GM12878 (cell line): Measurements from ENCODE around the gene HRH3. TPM values are rescaled to one million over a fixed set of nuclear protein-coding genes. Genes with fewer than 3 reads are reported as not detected.

Experiments
- ATAC-seq: fragments of 200-7000 bp; cut with Tn5 transposase; 3 replicates; pipeline ENCODE4 v1.9.1; 2020; ENCODE audit warnings: mild to moderate bottlenecking, moderate library complexity
- BruUV-seq: library from RNA; stranded (reverse); fragments of 400-500 nt; replicated peaks from 2 replicates; lab custom pipeline; 2021; lab: Mats Ljungman, UMichigan
- CTCF ChIA-PET: fragments of 300-600 bp; sonication (Branson Sonifier 250); formaldehyde crosslinking; extraction: SDS; loops from one replicate; lab custom pipeline; 2021; ENCODE audit warnings: inconsistent platforms; lab: Yijun Ruan, JAX
- POLR2A ChIA-PET: fragments of 350-600 bp; formaldehyde crosslinking; extraction: SDS; loops from one replicate; lab custom pipeline; 2021; ENCODE audit warnings: inconsistent platforms; lab: Charles Lee
- RAD21 ChIA-PET: fragments of 300-600 bp; sonication (Branson Sonifier 250); formaldehyde crosslinking; loops from one replicate; lab custom pipeline; 2023; ENCODE audit warnings: antibody characterized with exemption; ENCODE audit not compliant: unreplicated experiment; lab: Charles Lee
- SMC1A ChIA-PET: fragments of 300-600 bp; sonication (Branson Sonifier 250); formaldehyde crosslinking; loops from one replicate; lab custom pipeline; 2023; ENCODE audit not compliant: unreplicated experiment, uncharacterized antibody; lab: Charles Lee
- DNase-seq: peaks from one replicate; pipeline ENCODE4 v3.0.0-alpha.2; 2011; ENCODE audit warnings: low read depth, low spot score
- FAIRE-seq: peaks from 3 replicates; lab custom pipeline; 2011; peaks lifted over from hg19 to GRCh38; lab: Jason Lieb, UNC
- H2AFZ ChIP-seq: 2 replicates; pipeline ENCODE4 v1.6.0; 2011; ENCODE audit warnings: low read depth, low read length, control low read depth; ENCODE audit not compliant: control insufficient read depth
- H3K27ac ChIP-seq: 2 replicates; pipeline ENCODE4 v1.5.1; 2011; ENCODE audit warnings: control low read depth; ENCODE audit not compliant: control insufficient read depth, insufficient read depth
- H3K27me3 ChIP-seq, 2 experiments: replicated peaks in 1 of 2; 2 replicates each; pipeline versions ENCODE4 v1.6.0 to v1.6.1; 2011; ENCODE audit warnings: low read length in 1 of 2; ENCODE audit not compliant: control insufficient read depth in 2 of 2, insufficient read depth in 2 of 2
- H3K36me3 ChIP-seq, 2 experiments: 2 replicates each; pipeline ENCODE4 v1.5.1; 2011; ENCODE audit warnings: low read length in 1 of 2; ENCODE audit not compliant: control insufficient read depth in 2 of 2, insufficient read depth in 2 of 2
- H3K4me1 ChIP-seq: 2 replicates; pipeline ENCODE4 v1.6.1; 2011; ENCODE audit warnings: mild to moderate bottlenecking, low read length, moderate library complexity, mixed read lengths; ENCODE audit not compliant: control insufficient read depth, insufficient read depth
- H3K4me2 ChIP-seq: 2 replicates; pipeline ENCODE4 v1.6.0; 2011; ENCODE audit warnings: control low read depth; ENCODE audit not compliant: control insufficient read depth, insufficient read depth
- H3K4me3 ChIP-seq: fragments of 200-600 bp; sonication (generic); 2 replicates; pipeline ENCODE4 v1.5.1; 2016
- H3K79me2 ChIP-seq: 2 replicates; pipeline ENCODE4 v1.6.0; 2011; ENCODE audit warnings: low read length; ENCODE audit not compliant: control insufficient read depth, insufficient read depth
- H3K9ac ChIP-seq: 2 replicates; pipeline ENCODE4 v1.8.0; 2011; ENCODE audit warnings: low read length, control low read depth, mixed read lengths; ENCODE audit not compliant: control insufficient read depth, insufficient read depth
- H3K9me3 ChIP-seq: replicated peaks from 3 replicates; pipeline ENCODE4 v1.5.1; 2011; ENCODE audit warnings: mild to moderate bottlenecking, low read length; ENCODE audit not compliant: control insufficient read depth, insufficient read depth
- H4K20me1 ChIP-seq: 2 replicates; pipeline ENCODE4 v1.6.0; 2011; ENCODE audit not compliant: control insufficient read depth, insufficient read depth
- ASH2L ChIP-seq: fragments of 300-600, 200-600 bp; sonication (generic); IDR thresholded peaks from 2 replicates; pipeline ENCODE4 v1.6.1; 2017; ENCODE audit warnings: low read depth, mild to moderate bottlenecking, borderline replicate concordance
- BACH1 ChIP-seq: fragments of 450-650 bp; IDR thresholded peaks from 2 replicates; pipeline ENCODE4 v1.6.1; 2017; ENCODE audit warnings: mild to moderate bottlenecking, borderline replicate concordance
- CHD4 ChIP-seq: fragments of 200-600 bp; sonication (generic); IDR thresholded peaks from 2 replicates; pipeline ENCODE4 v1.6.1; 2016; ENCODE audit warnings: mild to moderate bottlenecking
- JUND ChIP-seq: IDR thresholded peaks from 2 replicates; pipeline ENCODE4 v1.6.1; 2012; ENCODE audit warnings: low read depth, mild to moderate bottlenecking, low read length, improper control_type of control experiment, moderate library complexity
- SMAD1 ChIP-seq: fragments of 450-650 bp; IDR thresholded peaks from 2 replicates; pipeline ENCODE4 v1.6.1; 2018; ENCODE audit warnings: mild to moderate bottlenecking, low read depth; ENCODE audit not compliant: partially characterized antibody
- STAT3 ChIP-seq: IDR thresholded peaks from 2 replicates; pipeline ENCODE4 v1.6.1; 2011; ENCODE audit warnings: low read depth, low read length, improper control_type of control experiment
- TCF3 ChIP-seq: IDR thresholded peaks from 2 replicates; pipeline ENCODE4 v1.6.1; 2012; ENCODE audit warnings: low read depth, mild to moderate bottlenecking, low read length, borderline replicate concordance; ENCODE audit not compliant: insufficient read depth
- WRNIP1 ChIP-seq: IDR thresholded peaks from 2 replicates; pipeline ENCODE4 v1.6.1; 2011; ENCODE audit warnings: low read depth, low read length, improper control_type of control experiment, borderline replicate concordance
- WGBS: methylation state at CpG from one replicate; pipeline ENCODE4 v1.1.6; 2016; ENCODE audit warnings: low lambda C conversion rate; ENCODE audit not compliant: insufficient replicate concordance, insufficient coverage; ENCODE audit errors: missing lambda C conversion rate; 5-methylcytosine and 5-hydroxymethylcytosine counted together
- in situ Hi-C: fragments of 300-500 bp; cut with MboI; formaldehyde crosslinking; loops from 9 replicates; pipeline ENCODE4 v1.14.3; 2018; ENCODE audit warnings: mixed read lengths
- intact Hi-C: fragments of 100-400 bp; cut with micrococcal nuclease; formaldehyde crosslinking; loops from one replicate; pipeline ENCODE4 v1.14.2; 2022; ENCODE audit not compliant: unreplicated experiment
- polyA plus RNA-seq, 11 experiments: library from polyadenylated mRNA; depleted of rRNA in 4 of 11; unstranded in 6 of 11; stranded (reverse) in 5 of 11; fragments of >200 nt; fragmentation: Nextera tagmentation in 4 of 11; fragmentation: Illumina TruSeq in 1 of 11; extraction: Ambion mirVana in 4 of 11; extraction: Trizol in 1 of 11; gene quantifications; 1 replicate in 1 of 11; 2 replicates in 10 of 11; pipeline versions ENCODE4 v1.2.1 to v1.2.3, GENCODE V29; 2011 to 2016; ENCODE audit warnings: inconsistent platforms in 2 of 11, missing spikeins in 2 of 11, low read depth in 1 of 11
- total RNA-seq, 4 experiments: library from RNA; depleted of rRNA in 3 of 4; stranded (reverse); fragments of >200 nt in 3 of 4; fragmentation: Illumina TruSeq in 1 of 4; extraction: Trizol in 1 of 4; gene quantifications; 2 replicates each; pipeline versions ENCODE4 v1.2.1 to v1.2.3, GENCODE V29; 2013 to 2021
- TF ChIP-seq, protein P1 (sequence below): IDR thresholded peaks from 2 replicates; pipeline ENCODE4 v1.6.1; 2012; ENCODE audit warnings: improper control_type of control experiment, low read depth, low read length; ENCODE audit not compliant: insufficient replicate concordance
- TF ChIP-seq, protein P2 (sequence below): IDR thresholded peaks from 2 replicates; pipeline ENCODE4 v1.6.1; 2011; ENCODE audit warnings: mild to moderate bottlenecking, low read depth, low read length, moderate library complexity; ENCODE audit not compliant: insufficient replicate concordance

The HRH3 gene
- total and polyA plus RNA-seq, 10 of the 15 experiments (the other 5 are each of a cell fraction or from before 2014, with no cell fraction given): not detected

DNA sequence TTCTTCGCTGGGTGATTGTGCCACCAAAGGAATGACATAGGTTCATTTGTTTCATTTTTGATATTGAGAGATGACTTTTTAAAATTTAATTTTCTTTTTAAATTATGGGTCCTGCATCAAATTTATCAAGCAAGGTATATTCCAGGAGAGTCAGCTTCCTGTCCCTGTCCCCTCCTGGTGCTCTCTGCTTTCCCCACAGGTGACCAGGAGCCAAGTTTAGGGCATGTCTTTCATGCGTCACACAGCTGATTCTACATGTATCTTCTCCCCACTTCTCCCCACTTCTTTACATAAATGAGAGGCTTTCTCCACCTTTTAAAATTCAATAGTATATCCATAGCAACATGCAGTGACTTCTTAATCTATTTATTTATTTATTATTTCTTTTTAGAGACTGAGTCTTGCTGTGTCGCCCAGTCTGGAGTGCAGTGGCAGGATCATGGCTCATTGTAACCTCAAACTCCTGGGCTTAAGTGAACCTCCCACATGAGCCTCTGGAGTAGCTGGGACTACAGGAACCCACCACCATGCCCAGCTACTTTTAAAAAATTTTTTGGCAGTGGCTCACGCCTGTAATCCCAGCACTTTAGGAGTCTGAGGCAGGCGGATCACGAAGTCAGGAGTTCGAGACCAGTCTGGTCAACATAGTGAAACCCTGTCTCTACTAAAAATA lies 48.3 kb upstream of the HRH3 start:
- no peaks in the 10 kb centered on the region for H3K27me3 ChIP-seq
- DNase-seq (no peak), ATAC-seq (no peak), FAIRE-seq (no peak)
- RAD21 ChIA-PET: no interaction called here
- H3K9ac ChIP-seq: no peak overlapping the region
- CTCF ChIA-PET: no interaction called here
- SMC1A ChIA-PET: no interaction called here
- POLR2A ChIA-PET: no interaction called here
- peaks cover 14% of the 10 kb centered on the region in 2 experiments for H3K36me3 ChIP-seq
- H3K9me3 ChIP-seq: no peaks in the 10 kb centered on the region; the same call in 2 of the 3 replicates
- 83% methylated on average over 7 of the region's 7 CpGs for WGBS
- H3K4me3 ChIP-seq: no peak overlapping the region
- no peak overlapping the region for H3K27ac ChIP-seq
- no peaks in the 10 kb centered on the region for H4K20me1 ChIP-seq
- TF ChIP-seq STAT3 (no peak), BACH1 (no peak), ASH2L (no peak), TCF3 (no peak), SMAD1 (no peak), JUND (no peak), WRNIP1 (no peak), CHD4 (no peak)
- TF ChIP-seq, protein P1, sequence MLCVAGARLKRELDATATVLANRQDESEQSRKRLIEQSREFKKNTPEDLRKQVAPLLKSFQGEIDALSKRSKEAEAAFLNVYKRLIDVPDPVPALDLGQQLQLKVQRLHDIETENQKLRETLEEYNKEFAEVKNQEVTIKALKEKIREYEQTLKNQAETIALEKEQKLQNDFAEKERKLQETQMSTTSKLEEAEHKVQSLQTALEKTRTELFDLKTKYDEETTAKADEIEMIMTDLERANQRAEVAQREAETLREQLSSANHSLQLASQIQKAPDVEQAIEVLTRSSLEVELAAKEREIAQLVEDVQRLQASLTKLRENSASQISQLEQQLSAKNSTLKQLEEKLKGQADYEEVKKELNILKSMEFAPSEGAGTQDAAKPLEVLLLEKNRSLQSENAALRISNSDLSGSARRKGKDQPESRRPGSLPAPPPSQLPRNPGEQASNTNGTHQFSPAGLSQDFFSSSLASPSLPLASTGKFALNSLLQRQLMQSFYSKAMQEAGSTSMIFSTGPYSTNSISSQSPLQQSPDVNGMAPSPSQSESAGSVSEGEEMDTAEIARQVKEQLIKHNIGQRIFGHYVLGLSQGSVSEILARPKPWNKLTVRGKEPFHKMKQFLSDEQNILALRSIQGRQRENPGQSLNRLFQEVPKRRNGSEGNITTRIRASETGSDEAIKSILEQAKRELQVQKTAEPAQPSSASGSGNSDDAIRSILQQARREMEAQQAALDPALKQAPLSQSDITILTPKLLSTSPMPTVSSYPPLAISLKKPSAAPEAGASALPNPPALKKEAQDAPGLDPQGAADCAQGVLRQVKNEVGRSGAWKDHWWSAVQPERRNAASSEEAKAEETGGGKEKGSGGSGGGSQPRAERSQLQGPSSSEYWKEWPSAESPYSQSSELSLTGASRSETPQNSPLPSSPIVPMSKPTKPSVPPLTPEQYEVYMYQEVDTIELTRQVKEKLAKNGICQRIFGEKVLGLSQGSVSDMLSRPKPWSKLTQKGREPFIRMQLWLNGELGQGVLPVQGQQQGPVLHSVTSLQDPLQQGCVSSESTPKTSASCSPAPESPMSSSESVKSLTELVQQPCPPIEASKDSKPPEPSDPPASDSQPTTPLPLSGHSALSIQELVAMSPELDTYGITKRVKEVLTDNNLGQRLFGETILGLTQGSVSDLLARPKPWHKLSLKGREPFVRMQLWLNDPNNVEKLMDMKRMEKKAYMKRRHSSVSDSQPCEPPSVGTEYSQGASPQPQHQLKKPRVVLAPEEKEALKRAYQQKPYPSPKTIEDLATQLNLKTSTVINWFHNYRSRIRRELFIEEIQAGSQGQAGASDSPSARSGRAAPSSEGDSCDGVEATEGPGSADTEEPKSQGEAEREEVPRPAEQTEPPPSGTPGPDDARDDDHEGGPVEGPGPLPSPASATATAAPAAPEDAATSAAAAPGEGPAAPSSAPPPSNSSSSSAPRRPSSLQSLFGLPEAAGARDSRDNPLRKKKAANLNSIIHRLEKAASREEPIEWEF: no peak
- TF ChIP-seq, protein P2, sequence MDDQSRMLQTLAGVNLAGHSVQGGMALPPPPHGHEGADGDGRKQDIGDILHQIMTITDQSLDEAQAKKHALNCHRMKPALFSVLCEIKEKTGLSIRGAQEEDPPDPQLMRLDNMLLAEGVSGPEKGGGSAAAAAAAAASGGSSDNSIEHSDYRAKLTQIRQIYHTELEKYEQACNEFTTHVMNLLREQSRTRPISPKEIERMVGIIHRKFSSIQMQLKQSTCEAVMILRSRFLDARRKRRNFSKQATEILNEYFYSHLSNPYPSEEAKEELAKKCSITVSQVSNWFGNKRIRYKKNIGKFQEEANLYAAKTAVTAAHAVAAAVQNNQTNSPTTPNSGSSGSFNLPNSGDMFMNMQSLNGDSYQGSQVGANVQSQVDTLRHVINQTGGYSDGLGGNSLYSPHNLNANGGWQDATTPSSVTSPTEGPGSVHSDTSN: no peak
- H3K4me1 ChIP-seq: no peaks in the 10 kb centered on the region
- H3K79me2 ChIP-seq: no peaks in the 10 kb centered on the region
- no peak overlapping the region for H2AFZ ChIP-seq
- in situ Hi-C loops: no loop called here
- intact Hi-C loops: no loop called here
- no peak overlapping the region for H3K4me2 ChIP-seq
- no TSS peak for BruUV-seq
